ENCODE results near the gene STARD5. TPM values are rescaled to one million over a fixed set of nuclear protein-coding genes. Genes with fewer than 3 reads are reported as not detected.
A peak's percentile ranks its signal among the peaks of the same experiment; 100 is the strongest.

Gene STARD5
- total RNA-seq, 5 donors from 2014 or later (not counting 1 experiment from before 2014, with no cell fraction given), result 5.8 to 8.5 (median 7.3) TPM

DNA sequence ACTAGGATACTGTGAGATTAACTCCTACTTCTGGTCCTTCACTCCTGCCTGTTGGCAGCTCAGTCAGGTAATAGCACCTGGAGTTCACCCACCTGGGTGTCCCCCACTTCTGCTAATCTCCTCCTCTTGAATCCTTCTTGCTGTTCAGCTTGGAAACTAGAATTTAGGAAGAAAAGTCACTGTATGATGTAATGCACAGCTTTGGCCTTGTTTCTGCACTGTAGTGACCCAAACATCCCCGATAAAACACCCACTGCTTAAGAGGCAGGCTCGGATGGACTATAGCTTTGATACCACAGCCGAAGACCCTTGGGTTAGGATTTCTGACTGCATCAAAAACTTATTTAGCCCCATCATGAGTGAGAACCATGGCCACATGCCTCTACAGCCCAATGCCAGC lies 24.8 kb downstream of the STARD5 start:
- H3K36me3 ChIP-seq (ENCODE audit: control insufficient read depth in 2 of 2, extremely low read depth in 1 of 2, insufficient read depth in 1 of 2, low read length in 1 of 2), result peaks cover 15 to 54% of the 10 kb centered on the region in 2 donors
- ChIA-PET CTCF (interaction anchor here (0.8 to 1.2 kb wide), 4 partner anchors 13 to 38 kb away, joined by 3 to 4 read pairs (median 3); no protein-coding TSS in a partner anchor), POLR2A (interaction anchor here in 1 of 2 donors (1.6 kb wide), 1 partner anchor 9 kb away, joined by 4 read pairs; no protein-coding TSS in a partner anchor)
- no peaks in the 10 kb centered on the region for H3K9me3 ChIP-seq
- ATAC-seq (replicated peaks in 1 of 4) (no peak), DNase-seq (no peak)
- peak overlapping the region; percentile 94 for H3K27ac ChIP-seq (ENCODE audit: low read length)
- H3K4me1 ChIP-seq (ENCODE audit: control insufficient read depth in 1 of 2, extremely low read depth in 1 of 2, insufficient read depth in 2 of 2, low read length in 2 of 2), result peaks cover 50 to 75% of the 10 kb centered on the region in 2 experiments
- H3K4me1 Mint-ChIP-seq, result peaks cover 58 to 92% (median 64%) of the 10 kb centered on the region in 3 donors
- peak overlapping the region; percentile 95 to 100 (median 100) for H3K4me3 Mint-ChIP-seq
- H3K9me3 Mint-ChIP-seq, result no peaks in the 10 kb centered on the region
- peak overlapping the region; percentile 100 for H3K27ac Mint-ChIP-seq
- no CpG with 5 or more reads among the region's 3 CpGs for WGBS (ENCODE audit: insufficient coverage)
- H3K27me3 Mint-ChIP-seq, result no peaks in the 10 kb centered on the region
- no peaks in the 10 kb centered on the region for H3K27me3 ChIP-seq (replicated peaks in 1 of 2; ENCODE audit: control insufficient read depth in 2 of 2, extremely low read depth in 1 of 2, insufficient read depth in 2 of 2, low read length in 1 of 2)
- peak overlapping the region; percentile 68 to 98 for H3K4me3 ChIP-seq (ENCODE audit: control insufficient read depth in 1 of 2, extremely low read depth in 1 of 2, low read length in 1 of 2)
- peaks cover 72% of the 10 kb centered on the region for H3K36me3 Mint-ChIP-seq

DNA sequence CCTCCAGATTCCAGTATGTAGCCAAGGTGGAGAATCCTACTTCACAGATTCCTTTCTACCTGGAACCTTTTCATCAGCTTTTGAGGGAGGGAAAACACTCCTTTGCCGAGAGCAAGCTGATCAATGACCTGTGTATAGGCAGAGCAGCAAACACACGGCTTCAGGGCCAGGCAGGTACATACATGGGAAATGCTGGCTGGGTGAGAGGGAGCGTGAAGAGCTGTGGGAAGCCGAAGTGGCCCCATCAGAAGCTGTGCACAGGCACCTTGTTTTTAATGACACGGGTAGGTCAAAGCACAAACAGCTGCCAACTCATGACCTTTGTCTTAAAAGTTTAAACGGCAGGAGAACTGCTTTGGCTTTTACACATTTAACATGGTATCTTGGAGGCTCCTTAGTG lies 25.3 kb downstream of the STARD5 start:
- ChIA-PET POLR2A (interaction anchor here in 1 of 2 donors (0.6 to 1.6 kb wide), 2 partner anchors 8 to 28 kb away, joined by 4 read pairs; no protein-coding TSS in a partner anchor), CTCF (interaction anchor here in 1 of 2 donors (0.8 to 1.2 kb wide), 2 partner anchors 12 to 38 kb away, joined by 3 to 4 read pairs; no protein-coding TSS in a partner anchor)
- peak overlapping the region; percentile 100 for H3K27ac Mint-ChIP-seq
- Histone ChIP-seq H3K27me3 (replicated peaks in 1 of 2; ENCODE audit: control insufficient read depth in 2 of 2, extremely low read depth in 1 of 2, insufficient read depth in 2 of 2, low read length in 1 of 2) (no peaks in the 10 kb centered on the region), H3K4me1 (ENCODE audit: control insufficient read depth in 1 of 2, extremely low read depth in 1 of 2, insufficient read depth in 2 of 2, low read length in 2 of 2) (peaks cover 46 to 75% of the 10 kb centered on the region in 2 experiments), H3K4me3 (ENCODE audit: control insufficient read depth in 1 of 2, extremely low read depth in 1 of 2, low read length in 1 of 2) (peak overlapping the region; percentile 68 to 98), H3K27ac (ENCODE audit: low read length) (peak overlapping the region; percentile 94), H3K9me3 (no peaks in the 10 kb centered on the region), H3K36me3 (ENCODE audit: control insufficient read depth in 2 of 2, extremely low read depth in 1 of 2, insufficient read depth in 1 of 2, low read length in 1 of 2) (peaks cover 15 to 49% of the 10 kb centered on the region in 2 donors)
- peaks cover 58 to 92% (median 64%) of the 10 kb centered on the region in 3 donors for H3K4me1 Mint-ChIP-seq
- ATAC-seq (replicated peaks in 1 of 4) (no peak), DNase-seq (no peak)
- H3K36me3 Mint-ChIP-seq, result peaks cover 67% of the 10 kb centered on the region
- H3K27me3 Mint-ChIP-seq, result no peaks in the 10 kb centered on the region
- no peaks in the 10 kb centered on the region for H3K9me3 Mint-ChIP-seq
- 0% methylated on average over 5 of the region's 6 CpGs for WGBS (ENCODE audit: insufficient coverage)
- peak overlapping the region; percentile 95 to 100 (median 100) for H3K4me3 Mint-ChIP-seq

DNA sequence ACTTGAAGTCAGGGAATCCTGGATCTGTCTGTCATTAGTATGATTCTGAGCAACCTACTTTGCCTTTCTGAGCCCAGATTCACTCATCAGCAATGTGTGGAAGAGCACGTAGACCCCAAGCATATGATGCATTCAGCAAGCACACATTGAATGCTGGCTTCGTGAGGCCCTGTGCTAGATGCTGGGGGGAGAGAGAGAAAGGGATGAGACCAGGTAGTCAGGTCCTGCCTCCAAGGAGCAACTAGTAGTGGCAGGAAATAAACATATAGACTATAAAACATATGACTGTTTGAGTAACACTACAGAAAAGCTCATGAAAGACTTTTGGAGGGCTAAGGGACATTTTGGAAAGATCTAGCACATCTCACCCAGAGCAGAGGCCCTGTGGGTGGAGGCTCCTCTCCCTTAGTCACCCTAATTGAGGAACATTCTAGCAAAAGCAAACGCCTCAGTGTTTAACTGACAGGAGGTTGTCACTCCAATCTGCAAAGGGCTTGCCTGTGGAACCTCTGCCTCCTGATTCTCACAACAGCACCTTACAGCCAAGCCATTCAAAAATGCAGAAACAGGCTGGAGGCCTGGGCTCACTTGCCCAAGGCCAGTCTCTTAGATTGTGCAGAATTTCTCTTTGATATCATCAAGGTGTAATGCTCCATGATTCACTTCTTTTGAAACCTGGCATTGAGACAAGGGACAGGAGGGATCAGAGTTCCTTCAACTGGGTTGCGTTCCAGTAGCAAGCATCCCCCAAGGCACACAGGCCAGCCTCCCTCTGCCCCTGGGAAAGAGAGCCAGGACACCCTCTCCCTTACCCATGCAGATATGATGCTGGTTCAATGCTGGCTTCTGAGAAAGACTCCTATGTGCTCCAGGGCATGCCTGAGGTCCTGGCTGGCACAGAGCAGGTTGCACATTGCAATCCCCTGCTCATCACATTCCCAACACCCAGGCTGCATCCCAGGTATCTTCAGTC lies 26.1 kb downstream of the STARD5 start:
- Mint-ChIP-seq H3K4me1 (peaks cover 58 to 92% (median 64%) of the 10 kb centered on the region in 3 donors), H3K27me3 (no peaks in the 10 kb centered on the region), H3K27ac (peak overlapping the region; percentile 100), H3K36me3 (peaks cover 60% of the 10 kb centered on the region), H3K9me3 (no peaks in the 10 kb centered on the region), H3K4me3 (peak overlapping the region; percentile 95 to 100 (median 100))
- ChIA-PET POLR2A (interaction anchor here in 1 of 2 donors (0.6 kb wide), 1 partner anchor 29 kb away, joined by 4 read pairs; no protein-coding TSS in a partner anchor), CTCF (interaction anchor here (0.7 to 1.5 kb wide), 3 partner anchors 10 to 32 kb away, joined by 3 to 8 read pairs (median 3); no protein-coding TSS in a partner anchor)
- peak overlapping the region; percentile 94 for H3K27ac ChIP-seq (ENCODE audit: low read length)
- H3K27me3 ChIP-seq (replicated peaks in 1 of 2; ENCODE audit: control insufficient read depth in 2 of 2, extremely low read depth in 1 of 2, insufficient read depth in 2 of 2, low read length in 1 of 2), result no peaks in the 10 kb centered on the region
- H3K9me3 ChIP-seq, result no peaks in the 10 kb centered on the region
- DNase-seq (no peak), ATAC-seq (replicated peaks in 1 of 4) (peak in 1 of 4 experiments; percentile 7)
- peaks cover 45 to 75% of the 10 kb centered on the region in 2 experiments for H3K4me1 ChIP-seq (ENCODE audit: control insufficient read depth in 1 of 2, extremely low read depth in 1 of 2, insufficient read depth in 2 of 2, low read length in 2 of 2)
- 0% methylated on average over 2 of the region's 4 CpGs for WGBS (ENCODE audit: insufficient coverage)
- peaks cover 15 to 42% of the 10 kb centered on the region in 2 donors for H3K36me3 ChIP-seq (ENCODE audit: control insufficient read depth in 2 of 2, extremely low read depth in 1 of 2, insufficient read depth in 1 of 2, low read length in 1 of 2)
- peak overlapping the region; percentile 68 to 98 for H3K4me3 ChIP-seq (ENCODE audit: control insufficient read depth in 1 of 2, extremely low read depth in 1 of 2, low read length in 1 of 2)

DNA sequence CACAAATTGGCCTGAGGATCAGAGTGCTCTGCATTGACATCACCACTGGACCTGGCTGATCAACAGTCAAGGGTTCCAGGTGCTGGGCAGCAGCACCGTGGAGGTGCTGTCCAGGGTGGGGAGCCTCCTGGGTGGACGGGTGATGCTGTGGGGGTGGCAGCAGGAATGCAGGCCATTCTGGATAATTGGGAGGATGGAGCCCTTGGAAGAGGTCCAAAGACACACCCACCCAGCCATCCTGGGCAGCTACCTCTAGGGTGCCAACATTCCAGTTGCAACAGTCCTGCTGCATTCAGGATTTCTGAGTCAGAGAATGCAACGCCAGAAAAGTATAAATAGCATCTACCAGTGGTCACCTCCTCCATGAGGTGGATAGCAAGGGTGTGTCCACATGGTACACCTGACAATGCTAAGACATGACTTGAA lies 26.8 kb downstream of the STARD5 start:
- ATAC-seq (replicated peaks in 1 of 4), result no peak
- Histone ChIP-seq H3K9me3 (no peaks in the 10 kb centered on the region), H3K27me3 (replicated peaks in 1 of 2; ENCODE audit: control insufficient read depth in 2 of 2, extremely low read depth in 1 of 2, insufficient read depth in 2 of 2, low read length in 1 of 2) (no peaks in the 10 kb centered on the region), H3K4me1 (ENCODE audit: control insufficient read depth in 1 of 2, extremely low read depth in 1 of 2, insufficient read depth in 2 of 2, low read length in 2 of 2) (peaks cover 45 to 75% of the 10 kb centered on the region in 2 experiments), H3K36me3 (ENCODE audit: control insufficient read depth in 2 of 2, extremely low read depth in 1 of 2, insufficient read depth in 1 of 2, low read length in 1 of 2) (peaks cover 10 to 34% of the 10 kb centered on the region in 2 donors), H3K4me3 (ENCODE audit: control insufficient read depth in 1 of 2, extremely low read depth in 1 of 2, low read length in 1 of 2) (peak overlapping the region; percentile 68 to 98), H3K27ac (ENCODE audit: low read length) (peak overlapping the region; percentile 94)
- Mint-ChIP-seq H3K36me3 (peaks cover 52% of the 10 kb centered on the region), H3K4me1 (peaks cover 58 to 92% (median 64%) of the 10 kb centered on the region in 3 donors), H3K9me3 (no peaks in the 10 kb centered on the region), H3K27ac (peak overlapping the region; percentile 100), H3K4me3 (peak overlapping the region; percentile 95 to 100 (median 100)), H3K27me3 (no peaks in the 10 kb centered on the region)
- CTCF ChIA-PET, result interaction anchor here (0.7 to 1.5 kb wide), 8 partner anchors 8 to 104 kb away, joined by 3 to 13 read pairs (median 5); no protein-coding TSS in a partner anchor
- POLR2A ChIA-PET, result interaction anchor here (0.6 to 1.2 kb wide), 5 partner anchors 17 to 307 kb away, joined by 3 to 5 read pairs (median 3); partner anchors contain the start of gene STARD5 (in 1 of the 2)
- DNase-seq, result no peak
- 0% methylated on average over 2 of the region's 3 CpGs for WGBS (ENCODE audit: insufficient coverage)

DNA sequence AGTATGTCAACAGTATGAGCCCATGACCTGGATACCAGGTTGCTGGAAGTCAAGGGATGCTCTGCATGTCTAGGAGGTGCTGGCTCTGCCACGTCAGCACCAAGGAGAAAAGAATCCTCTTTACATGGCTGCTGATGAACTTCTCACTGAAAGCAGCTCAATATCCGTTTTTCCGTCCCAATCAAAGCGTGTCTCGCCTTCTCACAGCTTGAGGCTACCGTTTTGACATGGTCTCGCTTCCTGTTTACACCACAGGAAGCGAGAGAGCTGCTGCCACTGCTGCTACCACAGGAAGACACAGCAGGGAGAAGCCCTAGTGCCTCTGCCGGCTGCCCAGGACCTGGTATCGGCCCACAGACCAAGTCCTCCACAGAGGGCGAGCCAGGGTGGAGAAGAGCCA lies 27.3 kb downstream of the STARD5 start:
- DNase-seq (peak; percentile 64 to 90 (median 74)), ATAC-seq (replicated peaks in 1 of 4) (peak; percentile 56 to 75 (median 70))
- H3K9me3 Mint-ChIP-seq, result no peaks in the 10 kb centered on the region
- H3K4me3 Mint-ChIP-seq, result peak overlapping the region; percentile 95 to 100 (median 100)
- peak overlapping the region; percentile 68 to 98 for H3K4me3 ChIP-seq (ENCODE audit: control insufficient read depth in 1 of 2, extremely low read depth in 1 of 2, low read length in 1 of 2)
- H3K9me3 ChIP-seq, result no peaks in the 10 kb centered on the region
- no peaks in the 10 kb centered on the region for H3K27me3 Mint-ChIP-seq
- CTCF ChIA-PET, result interaction anchor here (0.5 to 1.5 kb wide), 8 partner anchors 8 to 104 kb away, joined by 3 to 13 read pairs (median 5); no protein-coding TSS in a partner anchor
- no peaks in the 10 kb centered on the region for H3K27me3 ChIP-seq (replicated peaks in 1 of 2; ENCODE audit: control insufficient read depth in 2 of 2, extremely low read depth in 1 of 2, insufficient read depth in 2 of 2, low read length in 1 of 2)
- WGBS (ENCODE audit: insufficient coverage), result 0% methylated on average over 11 of the region's 11 CpGs
- peaks cover 47 to 75% of the 10 kb centered on the region in 2 experiments for H3K4me1 ChIP-seq (ENCODE audit: control insufficient read depth in 1 of 2, extremely low read depth in 1 of 2, insufficient read depth in 2 of 2, low read length in 2 of 2)
- H3K27ac Mint-ChIP-seq, result peak overlapping the region; percentile 100
- POLR2A ChIA-PET, result interaction anchor here (0.6 to 1.2 kb wide), 5 partner anchors 17 to 307 kb away, joined by 3 to 5 read pairs (median 3); partner anchors contain the start of gene STARD5 (in 1 of the 2)
- peaks cover 9 to 30% of the 10 kb centered on the region in 2 donors for H3K36me3 ChIP-seq (ENCODE audit: control insufficient read depth in 2 of 2, extremely low read depth in 1 of 2, insufficient read depth in 1 of 2, low read length in 1 of 2)
- peak overlapping the region; percentile 94 for H3K27ac ChIP-seq (ENCODE audit: low read length)
- H3K36me3 Mint-ChIP-seq, result peaks cover 48% of the 10 kb centered on the region
- peaks cover 58 to 92% (median 64%) of the 10 kb centered on the region in 3 donors for H3K4me1 Mint-ChIP-seq

Measured in T-cell (primary cell).